Effector memory CD8-positive, alpha-beta T cell (primary cell): ENCODE measurements around the gene P2RX1.

Experiments used
- ATAC-seq: fragments of 150-1000 bp; cut with Tn5 transposase; replicated peaks from 2 replicates; pipeline ENCODE4 v1.10.0; 2021; ENCODE audit warnings: mild to moderate bottlenecking, moderate library complexity
- DNase-seq, 3 experiments: peaks; one replicate each; pipeline ENCODE4 v3.0.0; 2021
- H3K27ac Mint-ChIP-seq, 2 donors: one replicate each; pipeline ENCODE4 v1.8.0; 2022; ENCODE audit warnings: mild to moderate bottlenecking in 2 of 2, mixed read lengths in 2 of 2, moderate library complexity in 2 of 2
- H3K27me3 Mint-ChIP-seq, 2 donors: one replicate each; pipeline ENCODE4 v1.8.0; 2022; ENCODE audit warnings: mixed read lengths in 2 of 2
- H3K36me3 Mint-ChIP-seq: one replicate; pipeline ENCODE4 v1.8.0; 2022; ENCODE audit warnings: mild to moderate bottlenecking, moderate library complexity, mixed read lengths; ENCODE audit not compliant: insufficient read depth
- H3K4me1 Mint-ChIP-seq, 2 donors: one replicate each; pipeline ENCODE4 v1.8.0; 2022; ENCODE audit warnings: low read depth in 2 of 2, mixed read lengths in 2 of 2
- H3K4me3 Mint-ChIP-seq, 2 donors: one replicate each; pipeline ENCODE4 v1.8.0; 2022; ENCODE audit warnings: mild to moderate bottlenecking in 2 of 2, mixed read lengths in 2 of 2, moderate library complexity in 2 of 2
- H3K9me3 Mint-ChIP-seq, 2 donors: one replicate each; pipeline ENCODE4 v1.8.0; 2022; ENCODE audit warnings: mixed read lengths in 2 of 2

The P2RX1 gene

DNA sequence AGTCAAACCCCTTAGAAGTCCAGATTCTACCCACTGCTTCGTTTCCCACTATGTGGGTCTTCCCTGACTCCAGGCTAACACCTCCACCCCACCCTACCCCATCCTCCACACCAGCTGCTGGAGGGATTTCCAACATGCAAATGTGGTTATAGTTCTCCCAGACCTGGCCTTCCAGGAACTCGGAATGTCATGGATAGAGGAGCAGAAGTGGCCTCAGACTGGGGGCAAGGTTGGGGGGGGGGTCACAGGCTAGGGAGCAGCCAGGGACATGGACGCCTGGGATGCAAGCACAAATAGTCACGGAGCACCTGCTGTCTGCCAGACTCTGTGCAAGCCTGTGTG, 25.4 kb downstream of the P2RX1 start:
- H3K4me3 Mint-ChIP-seq: peak overlapping the region; percentile 78

DNA sequence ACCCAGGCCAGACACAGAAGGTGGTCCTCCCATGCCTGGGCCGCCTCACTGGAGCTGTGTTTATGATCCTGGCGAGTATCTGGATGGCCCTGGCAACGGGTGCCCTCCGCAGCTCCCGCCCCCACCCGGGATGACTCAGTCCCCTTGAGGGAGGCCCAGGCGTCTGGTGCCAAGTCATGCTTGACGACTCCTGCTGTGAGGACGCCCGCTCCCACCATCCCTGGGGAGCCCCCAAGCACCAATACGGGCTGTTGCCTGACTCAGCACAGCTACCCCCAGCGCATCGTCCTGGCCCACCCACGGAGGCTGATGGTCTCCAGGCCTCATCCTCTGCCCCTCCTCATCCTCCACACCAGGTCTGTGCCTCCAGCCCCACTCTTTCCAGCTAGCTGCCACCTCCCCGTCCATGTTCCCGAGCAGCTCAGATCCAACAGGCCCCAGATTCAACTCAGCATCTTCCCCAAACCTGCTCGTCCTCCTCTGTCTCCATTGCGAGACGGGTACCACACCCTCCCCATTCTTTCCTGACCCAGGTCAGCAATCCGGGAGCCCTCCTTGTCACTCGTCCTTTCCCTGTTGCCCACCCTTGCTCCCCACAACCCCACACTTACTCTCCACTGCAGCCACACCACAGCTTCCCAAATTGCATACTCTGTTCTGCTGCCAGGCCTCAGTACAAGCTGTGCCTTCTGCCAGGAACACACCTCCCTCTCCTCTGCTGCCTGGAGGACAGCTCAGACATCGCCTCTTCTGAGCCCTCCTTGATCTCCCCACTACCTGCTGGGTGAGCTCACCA, 26.0 kb downstream of the P2RX1 start:
- DNase-seq (no peak), ATAC-seq (no peak)
- no peaks in the 10 kb centered on the region for H3K9me3 Mint-ChIP-seq
- no peak overlapping the region for H3K4me3 Mint-ChIP-seq
- no peaks in the 10 kb centered on the region for H3K27me3 Mint-ChIP-seq
- H3K36me3 Mint-ChIP-seq: peaks cover 7% of the 10 kb centered on the region
- H3K27ac Mint-ChIP-seq: peak overlapping the region in 1 of 2 donors; percentile 85
- peaks cover 31 to 47% of the 10 kb centered on the region in 2 donors for H3K4me1 Mint-ChIP-seq

More for the DNA sequence above, 25.4 kb downstream of the P2RX1 start:
- no peaks in the 10 kb centered on the region for H3K9me3 Mint-ChIP-seq
- H3K4me1 Mint-ChIP-seq: peaks cover 31 to 47% of the 10 kb centered on the region in 2 donors
- DNase-seq: no peak
- H3K36me3 Mint-ChIP-seq: peaks cover 7% of the 10 kb centered on the region
- peak overlapping the region; percentile 32 to 85 for H3K27ac Mint-ChIP-seq
- no peaks in the 10 kb centered on the region for H3K27me3 Mint-ChIP-seq
- ATAC-seq: no peak

DNA sequence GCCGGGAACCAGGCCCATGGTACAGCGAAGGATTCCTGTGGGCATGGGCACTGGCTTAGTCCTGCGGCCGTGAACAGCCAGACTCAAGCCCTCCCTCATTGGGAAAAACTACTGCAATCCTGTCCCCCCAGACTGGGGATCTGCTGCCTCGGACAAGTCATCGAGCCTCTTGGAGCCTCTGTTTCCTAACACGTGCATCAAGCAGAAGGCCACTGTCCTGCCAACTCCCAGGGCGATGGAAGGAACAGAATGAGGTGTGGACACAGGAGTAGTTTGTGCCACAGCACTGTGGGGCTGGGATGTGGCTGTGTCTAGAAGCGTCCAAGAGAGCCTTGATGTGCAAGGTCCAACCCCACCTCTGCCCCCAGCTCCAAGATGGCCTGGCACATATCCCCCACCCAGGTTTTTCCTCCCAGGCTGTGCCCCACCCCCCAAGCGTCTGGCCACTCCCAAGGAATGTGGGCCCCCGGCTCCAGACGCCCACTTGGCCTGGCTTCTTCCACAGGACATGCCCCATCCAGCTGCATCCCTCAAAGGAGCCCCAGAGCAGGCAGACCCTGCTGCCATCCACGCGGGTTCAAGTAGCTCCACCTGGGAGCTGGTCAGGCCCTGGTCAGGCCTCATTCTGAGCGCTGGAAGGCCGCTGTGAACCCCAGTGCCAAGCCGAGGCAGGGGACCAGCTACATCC, 26.8 kb downstream of the P2RX1 start:
- Mint-ChIP-seq H3K9me3 (no peaks in the 10 kb centered on the region), H3K4me3 (no peak overlapping the region), H3K36me3 (peaks cover 4% of the 10 kb centered on the region), H3K27ac (no peak overlapping the region), H3K4me1 (peaks cover 31 to 44% of the 10 kb centered on the region in 2 donors), H3K27me3 (no peaks in the 10 kb centered on the region)
- ATAC-seq: no peak
- DNase-seq: no peak

DNA sequence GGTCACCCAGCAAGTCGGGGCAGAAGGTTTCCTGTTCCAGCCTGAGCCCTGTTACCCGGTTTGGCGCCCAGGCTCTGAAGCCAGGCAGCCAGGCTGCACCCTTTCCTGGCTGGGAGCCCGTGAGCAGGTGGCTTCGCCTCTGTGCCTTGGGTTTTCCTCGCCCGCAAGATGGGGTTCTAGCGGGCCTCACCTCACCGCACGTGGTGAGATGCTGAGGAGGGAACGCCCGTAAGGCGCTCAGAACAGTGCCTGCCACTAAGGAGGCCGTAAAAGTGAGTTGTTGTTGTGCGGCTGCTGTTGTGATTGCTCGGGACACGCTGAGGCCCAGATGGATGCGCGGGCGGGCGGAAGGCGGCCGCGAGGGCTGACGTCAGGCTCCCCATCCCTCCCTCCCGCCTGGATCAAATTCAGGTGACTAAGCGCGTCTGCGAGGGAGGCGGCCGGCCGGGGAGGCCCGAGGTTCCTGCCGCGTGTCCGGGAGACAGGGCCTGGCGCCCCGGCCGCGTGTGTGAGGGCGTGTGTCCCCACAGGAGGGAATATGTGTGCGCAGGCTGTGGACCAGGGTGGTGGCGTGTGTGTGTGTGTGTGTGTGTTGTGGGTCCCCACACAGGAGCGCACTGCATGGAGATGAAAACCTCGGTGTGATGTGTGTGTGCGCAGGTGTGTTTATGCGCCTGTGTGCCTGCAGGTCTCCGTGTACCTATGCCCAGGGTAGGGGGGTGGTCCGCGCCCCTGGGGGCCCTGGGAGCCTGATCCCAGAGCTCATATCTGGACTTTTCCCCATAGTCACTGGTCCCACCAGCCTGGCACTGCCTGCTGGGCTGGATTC, 27.7 kb downstream of the P2RX1 start:
- Mint-ChIP-seq H3K4me3 (no peak overlapping the region), H3K36me3 (peaks cover 3% of the 10 kb centered on the region), H3K9me3 (no peaks in the 10 kb centered on the region), H3K27me3 (no peaks in the 10 kb centered on the region), H3K27ac (peak overlapping the region; percentile 85 to 93), H3K4me1 (peaks cover 26 to 38% of the 10 kb centered on the region in 2 donors)
- no peak for DNase-seq
- no peak for ATAC-seq

DNA sequence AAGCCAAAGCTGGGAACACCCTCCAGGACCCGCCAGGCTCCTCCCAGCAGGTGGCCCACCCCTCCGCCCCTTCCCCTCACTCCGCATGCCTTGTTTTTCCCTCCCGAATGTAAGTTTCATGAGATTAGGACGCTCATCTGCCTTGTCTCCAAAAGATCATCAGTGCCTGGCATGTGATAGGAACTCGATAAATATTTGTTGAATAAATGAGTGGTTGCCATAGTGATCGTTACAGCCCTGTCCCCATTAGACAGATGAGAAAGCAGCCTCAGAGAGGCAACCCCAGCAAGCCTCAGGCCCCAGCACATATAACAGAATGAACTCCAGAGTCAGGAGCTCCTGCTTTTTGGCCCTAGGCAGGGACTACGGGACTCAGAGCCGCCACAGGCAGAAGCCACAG, 28.5 kb downstream of the P2RX1 start:
- ATAC-seq (no peak), DNase-seq (no peak)
- H3K9me3 Mint-ChIP-seq: no peaks in the 10 kb centered on the region
- H3K27me3 Mint-ChIP-seq: no peaks in the 10 kb centered on the region
- peaks cover 22 to 35% of the 10 kb centered on the region in 2 donors for H3K4me1 Mint-ChIP-seq
- H3K27ac Mint-ChIP-seq: peak overlapping the region; percentile 85 to 93
- no peak overlapping the region for H3K4me3 Mint-ChIP-seq
- H3K36me3 Mint-ChIP-seq: no peaks in the 10 kb centered on the region

DNA sequence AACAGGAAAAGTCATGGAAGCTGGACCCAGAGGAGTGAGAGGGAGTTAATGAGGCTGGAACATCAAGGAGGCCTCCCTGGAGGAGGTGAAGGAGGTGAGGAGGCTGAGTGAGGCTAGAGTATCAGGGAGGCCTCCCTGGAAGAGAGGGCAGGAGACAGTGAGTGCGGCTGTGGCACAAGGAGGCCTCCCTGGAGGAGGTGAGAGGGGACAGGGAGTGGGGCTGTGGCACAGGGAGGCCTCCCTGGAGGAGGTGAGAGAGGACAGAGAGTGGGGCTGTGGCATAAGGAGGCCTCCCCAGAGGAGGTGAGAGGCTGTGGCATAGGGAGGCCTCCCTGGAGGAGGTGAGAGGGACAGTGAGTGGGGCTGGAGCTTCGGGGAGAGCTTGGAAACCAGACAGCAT, 28.9 kb downstream of the P2RX1 start:
- H3K9me3 Mint-ChIP-seq: no peaks in the 10 kb centered on the region
- DNase-seq (no peak), ATAC-seq (no peak)
- H3K4me1 Mint-ChIP-seq: peaks cover 22 to 35% of the 10 kb centered on the region in 2 donors
- peak overlapping the region; percentile 85 to 93 for H3K27ac Mint-ChIP-seq
- no peaks in the 10 kb centered on the region for H3K36me3 Mint-ChIP-seq
- peak overlapping the region; percentile 31 to 82 for H3K4me3 Mint-ChIP-seq
- no peaks in the 10 kb centered on the region for H3K27me3 Mint-ChIP-seq

DNA sequence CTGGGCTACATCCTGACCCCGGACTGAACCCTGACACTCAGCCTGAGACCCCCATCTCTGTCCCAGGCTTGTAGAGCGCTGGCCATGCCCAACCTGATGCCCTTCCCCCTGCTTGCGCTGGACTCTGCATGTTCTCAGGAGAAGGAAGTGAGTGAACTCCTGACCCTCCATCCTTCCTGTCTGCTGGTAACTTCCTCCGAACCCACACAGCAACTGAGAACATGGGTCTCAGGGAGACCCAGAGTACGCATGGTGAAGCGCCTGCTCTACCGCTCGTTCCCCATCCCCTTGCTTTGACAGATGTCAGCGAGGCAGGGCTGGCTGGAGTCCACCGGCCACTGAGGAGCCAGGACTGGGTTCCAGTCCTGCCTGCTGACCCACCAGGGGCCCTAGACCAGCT, 29.5 kb downstream of the P2RX1 start:
- DNase-seq: no peak
- peak overlapping the region; percentile 31 to 82 for H3K4me3 Mint-ChIP-seq
- no peaks in the 10 kb centered on the region for H3K27me3 Mint-ChIP-seq
- no peaks in the 10 kb centered on the region for H3K9me3 Mint-ChIP-seq
- peaks cover 20 to 32% of the 10 kb centered on the region in 2 donors for H3K4me1 Mint-ChIP-seq
- H3K36me3 Mint-ChIP-seq: no peaks in the 10 kb centered on the region
- peak; percentile 79 for ATAC-seq
- peak overlapping the region; percentile 85 to 93 for H3K27ac Mint-ChIP-seq

DNA sequence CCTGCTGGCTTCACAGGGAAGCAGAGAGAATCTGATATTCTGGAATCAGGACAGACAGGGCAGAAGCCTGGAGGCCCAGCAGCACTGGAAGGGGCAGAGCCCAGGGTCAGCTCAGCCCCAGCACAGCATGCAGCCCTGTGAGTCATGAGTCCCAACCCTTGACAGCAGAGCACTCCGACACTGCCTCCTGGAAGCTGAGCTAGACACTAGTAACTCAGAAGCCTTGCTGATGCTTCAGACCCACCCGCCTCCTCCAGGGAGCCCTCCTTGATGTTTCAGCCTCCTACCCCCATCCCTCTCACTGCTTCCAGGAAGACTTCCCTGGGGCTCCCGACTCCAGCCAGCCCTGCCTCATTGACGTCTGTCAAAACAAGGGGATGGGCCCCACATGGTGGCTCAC, 30.3 kb downstream of the P2RX1 start:
- Mint-ChIP-seq H3K4me1 (peaks cover 12 to 24% of the 10 kb centered on the region in 2 donors), H3K4me3 (peak overlapping the region in 1 of 2 donors; percentile 82), H3K9me3 (no peaks in the 10 kb centered on the region), H3K27ac (peak overlapping the region in 1 of 2 donors; percentile 85), H3K27me3 (no peaks in the 10 kb centered on the region), H3K36me3 (no peaks in the 10 kb centered on the region)
- ATAC-seq (no peak), DNase-seq (no peak)

DNA sequence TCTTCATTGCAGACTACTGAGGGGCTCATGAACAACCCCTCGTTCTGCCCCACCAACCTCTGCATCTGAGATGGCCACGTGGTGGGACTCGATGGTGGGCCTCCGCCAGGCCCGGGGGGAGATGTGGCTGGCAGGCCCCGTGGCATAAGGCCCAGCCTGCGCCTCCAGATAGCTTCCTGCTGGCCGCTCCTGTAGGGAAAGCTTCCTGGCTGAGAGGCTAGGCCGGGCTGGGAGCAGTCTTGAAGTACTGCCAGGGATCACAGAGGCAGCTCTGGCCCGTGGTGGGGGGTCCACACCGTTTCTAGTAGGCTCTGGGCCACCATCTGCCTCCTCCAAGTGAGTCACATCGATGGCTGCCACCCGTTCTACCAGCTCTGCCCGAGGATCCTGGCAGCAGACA, 31.0 kb downstream of the P2RX1 start:
- Mint-ChIP-seq H3K4me3 (no peak overlapping the region), H3K9me3 (no peaks in the 10 kb centered on the region), H3K4me1 (peaks cover 12 to 20% of the 10 kb centered on the region in 2 donors), H3K36me3 (no peaks in the 10 kb centered on the region), H3K27ac (peak overlapping the region in 1 of 2 donors; percentile 67), H3K27me3 (no peaks in the 10 kb centered on the region)
- DNase-seq (no peak), ATAC-seq (no peak)

DNA sequence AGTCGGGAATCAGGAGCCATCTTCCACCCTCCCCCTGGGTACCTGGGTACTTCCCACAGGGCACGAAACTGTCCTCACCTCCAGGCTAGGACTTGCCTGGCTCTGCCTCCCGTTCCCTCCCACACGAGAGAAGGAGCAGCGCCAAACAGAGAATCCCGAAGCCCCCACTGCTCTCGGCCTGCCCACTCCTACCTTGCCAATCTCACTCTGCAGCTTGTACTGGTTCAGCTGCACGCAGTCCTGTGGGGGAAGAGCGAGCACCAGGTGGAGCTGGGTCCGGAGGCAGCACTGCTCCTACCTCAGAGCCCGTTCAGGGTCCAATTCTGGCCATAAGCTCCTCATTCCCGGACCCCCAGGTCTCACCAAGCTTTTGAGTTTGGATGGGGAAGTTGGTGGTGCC, 32.1 kb downstream of the P2RX1 start:
- DNase-seq: no peak
- H3K36me3 Mint-ChIP-seq: peaks cover 3% of the 10 kb centered on the region
- H3K9me3 Mint-ChIP-seq: no peaks in the 10 kb centered on the region
- peaks cover 12 to 21% of the 10 kb centered on the region in 2 donors for H3K4me1 Mint-ChIP-seq
- ATAC-seq: no peak
- H3K27me3 Mint-ChIP-seq: no peaks in the 10 kb centered on the region
- no peak overlapping the region for H3K27ac Mint-ChIP-seq
- no peak overlapping the region for H3K4me3 Mint-ChIP-seq

DNA sequence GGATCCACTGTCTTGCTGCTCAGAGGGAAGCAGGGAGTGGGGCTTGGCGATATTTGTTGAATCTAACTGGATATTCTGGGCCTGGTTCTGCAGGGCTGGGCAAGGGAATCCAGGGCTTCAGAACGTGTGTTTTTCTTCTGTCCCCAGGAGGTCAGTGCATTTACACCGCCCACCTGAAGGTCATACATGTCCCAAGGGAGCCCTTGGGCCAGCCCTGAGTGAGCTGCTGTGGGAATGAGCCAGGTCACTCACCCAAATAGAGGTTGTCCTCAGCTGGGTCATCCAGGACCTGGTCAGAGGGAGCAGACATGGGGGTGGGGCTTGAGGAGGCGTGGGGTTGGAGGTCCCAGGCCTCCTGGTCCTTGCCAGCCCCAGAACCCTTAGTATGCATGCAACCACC, 34.0 kb downstream of the P2RX1 start:
- Mint-ChIP-seq H3K4me1 (peaks cover 8 to 16% of the 10 kb centered on the region in 2 donors), H3K9me3 (no peaks in the 10 kb centered on the region), H3K27me3 (no peaks in the 10 kb centered on the region), H3K36me3 (peaks cover 3% of the 10 kb centered on the region), H3K4me3 (no peak overlapping the region), H3K27ac (no peak overlapping the region)
- DNase-seq (no peak), ATAC-seq (no peak)

DNA sequence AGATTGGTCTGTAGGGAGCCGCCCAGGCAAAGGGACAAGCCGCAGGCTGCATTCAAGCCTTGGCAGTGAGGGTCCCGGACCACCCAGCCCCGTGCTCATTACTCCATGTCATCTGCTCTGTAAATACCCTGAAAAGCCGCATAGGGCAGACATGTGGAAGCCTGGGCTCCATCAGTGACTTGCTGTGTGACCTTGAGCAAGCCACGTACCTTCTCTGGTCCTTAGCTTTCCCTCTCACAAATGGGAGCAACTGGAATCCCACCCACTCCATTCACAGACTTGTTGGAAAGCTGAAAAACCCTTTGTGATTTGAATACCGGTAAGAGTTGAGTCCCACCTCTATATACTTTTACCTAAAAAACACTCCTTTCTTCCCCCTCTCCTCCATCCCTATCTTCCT, 35.3 kb downstream of the P2RX1 start:
- H3K4me1 Mint-ChIP-seq: peaks cover 0 to 3% of the 10 kb centered on the region in 2 donors
- no peak overlapping the region for H3K27ac Mint-ChIP-seq
- ATAC-seq: no peak
- no peak overlapping the region for H3K4me3 Mint-ChIP-seq
- H3K9me3 Mint-ChIP-seq: no peaks in the 10 kb centered on the region
- no peaks in the 10 kb centered on the region for H3K27me3 Mint-ChIP-seq
- no peak for DNase-seq
- peaks cover 3% of the 10 kb centered on the region for H3K36me3 Mint-ChIP-seq

DNA sequence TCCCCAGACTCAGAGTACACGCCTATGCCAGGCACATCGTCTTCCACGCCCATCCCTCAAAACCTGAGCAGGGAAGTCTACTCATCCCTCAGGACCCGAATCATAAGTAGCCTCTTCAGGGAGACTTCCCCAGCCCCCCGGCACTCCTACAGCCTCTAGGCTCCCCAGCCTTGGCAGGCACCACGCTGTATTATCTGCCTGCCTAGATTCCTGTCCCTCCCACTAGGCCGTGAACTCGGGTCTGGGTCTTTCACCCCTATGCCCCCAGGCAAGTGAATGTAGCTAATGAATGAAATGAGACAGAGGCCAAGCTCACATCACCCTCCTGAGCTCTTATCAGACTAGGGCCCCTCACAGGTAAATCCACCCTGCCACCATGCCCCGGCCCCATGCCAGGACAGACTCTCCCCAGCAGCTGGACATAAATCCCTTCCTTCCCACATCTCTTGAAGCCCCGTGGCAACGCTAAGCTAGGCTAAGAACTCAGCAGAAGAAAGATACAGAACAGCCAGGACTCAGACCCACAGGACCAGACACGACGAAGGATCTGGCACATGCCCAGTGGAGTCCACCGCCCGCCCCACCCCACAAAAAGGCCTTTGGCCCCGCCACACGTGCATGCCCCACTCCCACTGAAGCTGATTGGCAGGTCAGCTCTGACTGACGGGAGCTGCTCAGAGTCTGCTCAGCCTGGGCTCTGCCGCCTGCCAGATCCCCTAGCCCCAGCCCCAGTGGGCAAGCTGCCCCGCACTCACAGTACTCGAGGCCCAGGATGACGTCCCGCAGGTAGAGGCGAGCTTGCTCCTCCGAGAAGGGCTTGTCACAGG, 36.5 kb downstream of the P2RX1 start:
- H3K4me3 Mint-ChIP-seq: no peak overlapping the region
- peaks cover 0 to 2% of the 10 kb centered on the region in 2 donors for H3K4me1 Mint-ChIP-seq
- ATAC-seq (no peak), DNase-seq (no peak)
- H3K36me3 Mint-ChIP-seq: peaks cover 3% of the 10 kb centered on the region
- H3K27me3 Mint-ChIP-seq: no peaks in the 10 kb centered on the region
- H3K9me3 Mint-ChIP-seq: no peaks in the 10 kb centered on the region
- H3K27ac Mint-ChIP-seq: peak overlapping the region; percentile 51 to 63
